Gastrocnemius medialis (tissue), 4 donors: ENCODE measurements around the gene HIPK4. TPM values are rescaled to one million over a fixed set of nuclear protein-coding genes. Genes with fewer than 3 reads are reported as not detected.
A peak's percentile ranks its signal among the peaks of the same experiment; 100 is the strongest.

Experiments
- ATAC-seq, 2 donors: fragments of 150-250 bp; one replicate each; pipeline ENCODE4 v1.9.1; 2016
- DNase-seq, 2 donors: peaks; one replicate each; pipeline ENCODE4 v3.0.0-alpha.2; 2019
- H3K27ac ChIP-seq, 4 donors: fragments of 200-600 bp; sonication (generic); 1 replicate in 1 of 4; 2 replicates in 3 of 4; pipeline ENCODE4 v1.5.1; 2016 to 2018; ENCODE audit warnings: mild to moderate bottlenecking in 2 of 4, moderate library complexity in 1 of 4
- H3K27me3 ChIP-seq, 3 donors: fragments of 200-600 bp; sonication (generic) in 2 of 3; 1 replicate in 1 of 3; 2 replicates in 2 of 3; pipeline versions ENCODE4 v1.5.1 to v1.6.0; 2016 to 2019; ENCODE audit warnings: mild to moderate bottlenecking in 1 of 3, moderate library complexity in 1 of 3
- H3K36me3 ChIP-seq, 2 donors: fragments of 200-600 bp; sonication (generic) in 1 of 2; one replicate each; pipeline ENCODE4 v1.5.1; 2017 to 2018
- H3K4me1 ChIP-seq, 2 donors: fragments of 200-600 bp; sonication (generic) in 1 of 2; one replicate each; pipeline ENCODE4 v1.5.1; 2016 to 2017; ENCODE audit warnings: mild to moderate bottlenecking in 2 of 2
- H3K4me3 ChIP-seq, 4 donors: fragments of 200-600 bp; sonication (generic) in 3 of 4; 1 replicate in 1 of 4; 2 replicates in 3 of 4; pipeline ENCODE4 v1.5.1; 2016 to 2019; ENCODE audit warnings: mild to moderate bottlenecking in 2 of 4
- H3K9me3 ChIP-seq, 3 donors: fragments of 200-600 bp; sonication (generic) in 2 of 3; 1 replicate in 1 of 3; 2 replicates in 2 of 3; pipeline ENCODE4 v1.5.1; 2016 to 2019
- POLR2A ChIP-seq, 2 donors: fragments of 450-650 bp; IDR thresholded peaks; one replicate each; pipeline ENCODE4 v1.6.1; 2017; ENCODE audit warnings: antibody characterized with exemption in 2 of 2, mild to moderate bottlenecking in 2 of 2, moderate library complexity in 2 of 2
- in situ Hi-C, 4 donors: fragments of 200-750 bp; cut with MboI; loops; one replicate each; pipeline versions ENCODE4 v1.15.0 to v1.8.0; 2017; ENCODE audit warnings: low sequenced_read_pairs in 4 of 4
- intact Hi-C: fragments of 100-400 bp; cut with DNase I; formaldehyde crosslinking; loops from one replicate; pipeline ENCODE4 v1.15.1; 2023; ENCODE audit warnings: low total_unique reads
- total RNA-seq, 4 donors: library from RNA; depleted of rRNA; stranded (reverse); fragments of >200 nt; gene quantifications; one replicate each; pipeline versions ENCODE4 v1.1.0 to v1.2.3, GENCODE V29; 2016
- TF ChIP-seq, protein P1 (sequence below), 5 experiments: fragments of 450-650 bp in 3 of 5; fragments of 200-600 bp in 2 of 5; sonication (generic) in 2 of 5; IDR thresholded peaks in 4 of 5; conservative IDR thresholded peaks in 1 of 5; 1 replicate in 4 of 5; 2 replicates in 1 of 5; pipeline ENCODE4 v1.5.1; 2016 to 2019; ENCODE audit warnings: antibody characterized with exemption in 5 of 5, mild to moderate bottlenecking in 3 of 5, moderate library complexity in 3 of 5

The HIPK4 gene
- total RNA-seq, 4 donors from 2014 or later = 0.20 to 0.39 TPM; not detected in 2

GRCh38 chr19:40344422-40344821 is 45.6 kb downstream of the HIPK4 start:
- Histone ChIP-seq H3K4me3 (no peak overlapping the region), H3K27ac (peak overlapping the region; percentile 50 to 88 (median 54)), H3K27me3 (no peaks in the 10 kb centered on the region), H3K4me1 (peaks cover 37 to 43% of the 10 kb centered on the region in 2 donors), H3K36me3 (peaks cover 0 to 4% of the 10 kb centered on the region in 2 donors), H3K9me3 (no peaks in the 10 kb centered on the region)
- TF ChIP-seq POLR2A (IDR thresholded peaks at IDR 0.05) = no peak
- TF ChIP-seq, protein P1, sequence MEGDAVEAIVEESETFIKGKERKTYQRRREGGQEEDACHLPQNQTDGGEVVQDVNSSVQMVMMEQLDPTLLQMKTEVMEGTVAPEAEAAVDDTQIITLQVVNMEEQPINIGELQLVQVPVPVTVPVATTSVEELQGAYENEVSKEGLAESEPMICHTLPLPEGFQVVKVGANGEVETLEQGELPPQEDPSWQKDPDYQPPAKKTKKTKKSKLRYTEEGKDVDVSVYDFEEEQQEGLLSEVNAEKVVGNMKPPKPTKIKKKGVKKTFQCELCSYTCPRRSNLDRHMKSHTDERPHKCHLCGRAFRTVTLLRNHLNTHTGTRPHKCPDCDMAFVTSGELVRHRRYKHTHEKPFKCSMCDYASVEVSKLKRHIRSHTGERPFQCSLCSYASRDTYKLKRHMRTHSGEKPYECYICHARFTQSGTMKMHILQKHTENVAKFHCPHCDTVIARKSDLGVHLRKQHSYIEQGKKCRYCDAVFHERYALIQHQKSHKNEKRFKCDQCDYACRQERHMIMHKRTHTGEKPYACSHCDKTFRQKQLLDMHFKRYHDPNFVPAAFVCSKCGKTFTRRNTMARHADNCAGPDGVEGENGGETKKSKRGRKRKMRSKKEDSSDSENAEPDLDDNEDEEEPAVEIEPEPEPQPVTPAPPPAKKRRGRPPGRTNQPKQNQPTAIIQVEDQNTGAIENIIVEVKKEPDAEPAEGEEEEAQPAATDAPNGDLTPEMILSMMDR (IDR thresholded peaks at IDR 0.05 in 4 of 5, conservative IDR thresholded peaks at IDR 0.05 in 1 of 5) = no peak
- ATAC-seq = no peak
- no peak for DNase-seq
- in situ Hi-C loops = no loop called here
- intact Hi-C loops = no loop called here

DNA sequence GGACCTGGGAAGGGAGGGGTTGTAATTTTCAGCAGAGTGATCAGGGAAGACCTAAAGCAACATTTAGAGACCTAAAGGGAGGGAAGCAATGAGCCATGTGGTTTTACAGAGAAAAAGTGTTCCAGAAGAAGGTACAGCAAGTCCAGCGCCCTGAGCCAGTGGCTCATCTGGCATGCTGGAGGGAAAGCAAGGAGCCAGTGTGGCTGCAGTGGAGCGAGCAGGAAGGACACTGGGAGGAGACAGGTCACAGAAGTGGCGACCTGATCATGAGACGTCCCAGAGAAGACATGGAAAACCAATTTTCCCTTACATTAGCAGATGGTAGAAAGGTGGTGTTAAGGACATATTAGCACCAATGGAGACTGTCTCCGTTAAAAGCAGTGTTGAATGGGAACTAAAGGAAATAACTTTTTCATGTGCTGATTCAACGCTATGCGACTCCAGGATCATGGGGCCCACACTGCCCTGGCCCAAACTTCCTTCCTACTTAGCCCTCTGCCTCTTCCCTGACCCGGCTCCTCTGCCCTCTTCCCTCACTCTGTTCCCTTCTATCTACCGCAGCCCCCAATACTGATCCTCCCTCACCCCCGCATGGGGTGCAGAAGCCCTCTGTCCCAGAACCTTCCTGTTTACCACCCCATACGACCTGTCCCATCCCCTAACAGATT is 47.2 kb downstream of the HIPK4 start:
- TF ChIP-seq, protein P1 (IDR thresholded peaks at IDR 0.05 in 4 of 5, conservative IDR thresholded peaks at IDR 0.05 in 1 of 5) = no peak
- TF ChIP-seq POLR2A (IDR thresholded peaks at IDR 0.05) = no peak
- Histone ChIP-seq H3K4me1 (peaks cover 38 to 41% of the 10 kb centered on the region in 2 donors), H3K27ac (peak overlapping the region; percentile 88 to 97 (median 94)), H3K36me3 (peaks cover 0 to 15% of the 10 kb centered on the region in 2 donors), H3K27me3 (no peaks in the 10 kb centered on the region), H3K4me3 (no peak overlapping the region), H3K9me3 (no peaks in the 10 kb centered on the region)
- in situ Hi-C loops = no loop called here
- intact Hi-C loops = no loop called here
- no peak for DNase-seq
- no peak for ATAC-seq

DNA sequence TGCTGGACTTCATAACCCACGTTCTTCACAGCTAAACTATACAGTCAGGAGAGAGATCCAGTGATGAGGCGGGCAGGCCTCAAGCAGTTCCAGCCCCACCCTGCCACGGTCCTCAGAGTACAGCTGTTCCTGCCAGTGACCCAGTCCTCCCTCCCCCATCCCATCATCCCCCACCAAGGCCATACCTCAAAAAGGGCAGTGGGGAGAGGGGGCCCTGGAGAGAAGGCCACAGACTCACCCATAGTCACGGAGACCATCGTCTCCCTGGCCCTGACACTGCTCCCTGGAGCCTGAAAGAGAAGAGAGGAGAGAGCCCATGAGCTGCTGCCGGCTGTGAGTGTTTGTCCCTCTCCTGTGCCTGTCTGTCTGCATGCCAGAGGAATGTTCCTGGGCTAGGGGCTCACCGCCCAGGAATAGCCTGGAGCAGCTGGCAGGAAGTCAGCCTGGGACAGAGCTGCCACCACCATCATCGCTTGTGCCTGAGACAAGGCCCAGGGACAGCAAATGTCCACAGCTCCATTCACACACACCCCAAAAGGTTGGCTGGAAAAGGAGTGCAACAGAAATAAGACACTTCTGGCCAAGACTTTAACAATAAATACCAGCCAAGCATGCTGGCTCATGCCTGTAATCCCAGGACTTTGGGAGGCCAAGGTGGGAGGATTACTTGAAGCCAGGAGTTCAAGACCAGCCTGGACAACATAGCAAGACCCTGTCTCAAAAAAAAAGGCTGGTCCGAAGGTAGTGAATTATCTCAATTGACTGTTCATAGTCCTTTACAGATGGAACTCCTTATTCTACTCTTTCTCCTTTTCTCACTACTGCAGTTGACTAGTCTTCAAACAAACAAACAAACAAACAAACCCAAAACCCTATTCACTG is 48.1 kb downstream of the HIPK4 start:
- intact Hi-C loops = no loop called here
- H3K27ac ChIP-seq = peak overlapping the region; percentile 88 to 97 (median 94)
- in situ Hi-C loops = no loop called here
- TF ChIP-seq, protein P1 (IDR thresholded peaks at IDR 0.05 in 4 of 5, conservative IDR thresholded peaks at IDR 0.05 in 1 of 5) = no peak
- TF ChIP-seq POLR2A (IDR thresholded peaks at IDR 0.05) = peak; percentile 69 to 74
- peak overlapping the region in 3 of 4 donors; percentile 39 to 50 (median 44) for H3K4me3 ChIP-seq
- DNase-seq = peak; percentile 88 to 97
- no peaks in the 10 kb centered on the region for H3K9me3 ChIP-seq
- peaks cover 0 to 15% of the 10 kb centered on the region in 2 donors for H3K36me3 ChIP-seq
- H3K4me1 ChIP-seq = peaks cover 29 to 32% of the 10 kb centered on the region in 2 donors
- ATAC-seq = peak; percentile 93 to 96
- no peaks in the 10 kb centered on the region for H3K27me3 ChIP-seq

DNA sequence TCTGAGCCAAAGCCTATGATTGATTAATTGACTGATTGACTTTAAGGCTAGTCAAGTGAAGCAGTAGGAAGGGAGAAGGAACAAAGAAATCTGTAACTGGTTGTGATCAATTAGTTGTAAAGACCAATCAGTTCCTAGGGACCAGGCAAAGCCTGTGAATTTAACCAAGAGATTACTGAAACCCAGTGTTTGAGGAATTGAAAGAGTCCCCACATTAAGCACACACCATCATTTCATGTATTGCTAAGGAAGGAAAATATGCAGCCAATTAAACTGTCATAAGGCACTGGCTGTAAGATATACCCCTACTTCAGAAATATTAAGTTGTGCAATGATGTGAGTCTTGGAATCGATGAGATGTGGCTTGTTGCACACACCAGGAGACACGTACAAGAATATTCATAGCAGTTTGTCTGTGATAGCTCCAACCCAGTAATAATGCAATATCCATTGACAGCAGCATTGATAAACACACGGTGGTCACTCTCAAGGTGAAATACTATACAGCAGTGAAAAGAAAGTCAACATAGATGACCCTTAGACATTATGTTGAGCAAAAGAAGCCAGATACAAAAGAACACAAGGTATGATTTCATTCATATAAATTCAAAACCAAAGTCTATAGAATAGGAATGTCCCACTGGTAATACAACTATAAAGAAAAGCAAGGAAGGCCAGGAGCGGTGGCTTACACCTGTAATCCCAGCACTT is 50.8 kb downstream of the HIPK4 start:
- in situ Hi-C loops = no loop called here
- ATAC-seq (no peak), DNase-seq (no peak)
- Histone ChIP-seq H3K9me3 (no peaks in the 10 kb centered on the region), H3K4me3 (no peak overlapping the region), H3K27me3 (no peaks in the 10 kb centered on the region), H3K4me1 (peaks cover 27 to 31% of the 10 kb centered on the region in 2 donors), H3K27ac (peak overlapping the region; percentile 88 to 97 (median 94)), H3K36me3 (peaks cover 0 to 39% of the 10 kb centered on the region in 2 donors)
- TF ChIP-seq POLR2A (IDR thresholded peaks at IDR 0.05) = no peak
- TF ChIP-seq, protein P1 (IDR thresholded peaks at IDR 0.05 in 4 of 5, conservative IDR thresholded peaks at IDR 0.05 in 1 of 5) = no peak
- intact Hi-C loops = no loop called here
